NCI-H524 treated with DMSO at 0.1 percent for 48 hours (cell line): ENCODE results near the gene GAB2.
"Not testable (repeated sequence)": the region's sequence is repeated elsewhere in the genome, so short reads cannot be mapped to it uniquely, and the experiment has no call there.

Source experiments
- DNase-seq: peaks from one replicate; lab custom pipeline; 2025; lab: John Stamatoyannopoulos, UW

GAB2 gene

GRCh38 chr11:78312712-78313111 lies 104.9 kb downstream of the GAB2 start:
- DNase-seq = no peak

- DNase-seq = no peak
Measured at GRCh38 chr11:78311702-78312371, 105.8 kb downstream of the GAB2 start.

GRCh38 chr11:78310500-78310909 lies 107.1 kb downstream of the GAB2 start:
- no peak for DNase-seq

GRCh38 chr11:78304201-78304600 lies 113.4 kb downstream of the GAB2 start:
- no peak for DNase-seq

- DNase-seq = no peak
Measured at GRCh38 chr11:78300108-78300839, 117.3 kb downstream of the GAB2 start.

GRCh38 chr11:78299000-78299710 lies 118.5 kb downstream of the GAB2 start:
- no peak for DNase-seq

GRCh38 chr11:78298291-78298771 lies 119.3 kb downstream of the GAB2 start:
- no peak for DNase-seq

GRCh38 chr11:78295991-78296930 lies 121.4 kb downstream of the GAB2 start:
- DNase-seq = no peak

GRCh38 chr11:78295347-78295746 lies 122.3 kb downstream of the GAB2 start:
- DNase-seq = no peak

- DNase-seq = not testable (repeated sequence)
Measured at GRCh38 chr11:78294100-78294499, 123.5 kb downstream of the GAB2 start.

- DNase-seq = no peak
Measured at GRCh38 chr11:78293536-78293935, 124.1 kb downstream of the GAB2 start.

- no peak for DNase-seq
Measured at GRCh38 chr11:78292109-78292803, 125.4 kb downstream of the GAB2 start.

GRCh38 chr11:78291503-78292108 lies 126.0 kb downstream of the GAB2 start:
- no peak for DNase-seq

- DNase-seq = no peak
Measured at GRCh38 chr11:78290293-78291176, 127.1 kb downstream of the GAB2 start.

GRCh38 chr11:78289552-78290292 lies 127.9 kb downstream of the GAB2 start:
- DNase-seq = no peak

- DNase-seq = no peak
Measured at GRCh38 chr11:78284260-78284659, 133.4 kb downstream of the GAB2 start.

- DNase-seq = no peak
Measured at GRCh38 chr11:78282821-78283220, 134.8 kb downstream of the GAB2 start.

- DNase-seq = no peak
Measured at GRCh38 chr11:78281511-78281910, 136.1 kb downstream of the GAB2 start.
